ENCODE results near the gene BTBD9.

Gene BTBD9

GRCh38 chr6:38420207-38420606, 219.5 kb downstream of the BTBD9 start:
- peaks cover 4% of the 10 kb centered on the region for H3K36me3 Mint-ChIP-seq
- no peak overlapping the region for H3K27ac Mint-ChIP-seq
- H3K27me3 Mint-ChIP-seq: no peaks in the 10 kb centered on the region
- H3K4me3 Mint-ChIP-seq: no peak overlapping the region
- H3K9me3 Mint-ChIP-seq (ENCODE audit: low read depth): no peaks in the 10 kb centered on the region
- no peaks in the 10 kb centered on the region for H3K4me1 Mint-ChIP-seq (ENCODE audit: low read depth)

DNA sequence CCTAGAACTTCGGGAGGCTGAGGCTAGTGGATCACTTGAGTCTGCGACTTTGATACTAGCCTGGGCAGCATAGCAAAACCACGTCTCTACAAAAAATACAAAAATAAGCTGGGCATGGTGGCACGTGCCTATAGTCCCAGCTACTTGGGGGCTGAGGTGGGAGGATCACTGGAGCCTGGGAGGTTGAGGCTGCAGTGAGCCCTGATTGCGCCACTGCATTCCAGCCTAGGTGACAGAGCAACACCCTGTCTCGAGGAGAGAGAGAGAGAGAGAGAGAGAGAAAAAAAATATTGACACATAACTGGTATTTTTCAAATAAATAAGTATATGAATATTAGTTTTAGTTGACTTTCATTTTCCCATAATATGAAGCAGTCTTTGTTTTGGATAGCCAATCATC, 222.2 kb downstream of the BTBD9 start:
- no peak overlapping the region for H3K4me3 Mint-ChIP-seq
- H3K9me3 Mint-ChIP-seq (ENCODE audit: low read depth): no peaks in the 10 kb centered on the region
- no peaks in the 10 kb centered on the region for H3K27me3 Mint-ChIP-seq

DNA sequence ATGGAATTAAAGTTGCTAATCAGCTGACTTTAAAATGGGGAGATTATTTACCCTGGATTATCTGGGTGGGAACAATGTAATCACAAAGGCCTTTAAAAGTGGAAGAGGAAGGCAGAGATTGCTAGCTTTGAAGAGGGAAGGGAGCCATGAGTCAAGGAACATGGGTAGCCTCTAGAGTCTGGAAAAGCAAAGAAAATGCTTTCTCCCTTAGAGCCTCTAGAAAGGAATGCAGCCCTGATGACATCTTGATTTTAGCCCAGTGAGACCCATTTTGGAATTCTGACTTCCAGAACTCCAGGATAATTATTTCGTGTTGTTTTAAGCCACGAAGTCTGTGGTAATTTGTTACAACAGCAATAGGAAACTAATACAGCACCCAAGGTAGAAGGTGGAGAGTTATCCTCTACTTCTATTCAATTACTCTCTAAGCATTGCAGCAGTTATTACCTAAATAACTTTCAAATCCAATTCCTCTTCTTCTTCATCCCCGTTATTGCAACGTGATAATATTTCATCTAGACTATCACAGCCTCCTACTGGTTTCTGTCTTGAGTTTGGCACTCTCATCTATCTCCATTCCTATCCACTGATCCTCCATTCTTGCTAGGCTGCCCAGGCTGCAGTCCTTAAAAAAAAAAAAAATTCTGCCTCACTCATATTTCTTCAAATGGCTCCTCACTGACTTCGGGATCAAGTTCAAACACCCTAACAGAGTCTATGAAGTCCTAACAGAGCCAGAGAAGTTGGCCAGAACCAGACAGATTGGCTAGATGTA, 224.3 kb downstream of the BTBD9 start:
- H3K36me3 Mint-ChIP-seq: peaks cover 8% of the 10 kb centered on the region
- H3K27ac Mint-ChIP-seq: no peak overlapping the region
- no peaks in the 10 kb centered on the region for H3K27me3 Mint-ChIP-seq
- no peaks in the 10 kb centered on the region for H3K4me1 Mint-ChIP-seq (ENCODE audit: low read depth)
- no peak overlapping the region for H3K4me3 Mint-ChIP-seq
- H3K9me3 Mint-ChIP-seq (ENCODE audit: low read depth): no peaks in the 10 kb centered on the region

More for the DNA sequence above, 222.2 kb downstream of the BTBD9 start:
- Mint-ChIP-seq H3K36me3 (peaks cover 8% of the 10 kb centered on the region), H3K27ac (no peak overlapping the region), H3K4me1 (ENCODE audit: low read depth) (no peaks in the 10 kb centered on the region)

DNA sequence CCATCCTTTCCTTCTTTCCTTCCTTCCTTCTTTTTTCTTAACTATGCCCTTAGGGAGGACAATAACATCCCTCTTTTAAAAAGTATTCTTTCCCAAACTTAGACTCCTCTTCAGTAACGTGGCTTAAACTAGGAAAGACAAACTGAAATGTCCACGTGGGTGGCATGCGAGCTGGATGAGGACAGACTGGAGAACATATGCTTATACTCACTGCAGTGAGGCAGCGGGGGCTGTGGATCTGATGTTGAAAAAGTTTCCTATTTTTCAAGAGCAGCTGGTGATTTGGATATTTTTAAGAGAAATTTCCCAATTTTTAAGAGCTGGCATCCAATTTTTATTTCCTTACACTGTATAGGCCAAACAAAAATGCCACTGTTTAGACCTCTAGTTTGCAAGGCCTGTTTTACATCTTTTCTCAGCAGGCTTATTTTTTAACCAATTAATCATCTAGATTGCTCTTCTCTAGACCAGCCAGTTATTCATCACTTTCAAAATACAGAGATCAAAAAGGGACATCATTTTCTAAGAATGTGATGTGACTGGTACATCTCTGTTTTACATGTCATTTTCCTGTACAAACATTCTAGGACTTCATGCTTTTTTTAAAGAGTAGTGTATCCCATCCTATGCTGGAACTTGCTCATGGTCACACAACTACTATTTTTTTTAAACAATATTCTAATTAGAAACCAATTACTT, 226.5 kb downstream of the BTBD9 start:
- Mint-ChIP-seq H3K4me1 (ENCODE audit: low read depth) (no peaks in the 10 kb centered on the region), H3K9me3 (ENCODE audit: low read depth) (no peaks in the 10 kb centered on the region), H3K27me3 (no peaks in the 10 kb centered on the region), H3K27ac (no peak overlapping the region), H3K4me3 (no peak overlapping the region), H3K36me3 (peaks cover 8% of the 10 kb centered on the region)

DNA sequence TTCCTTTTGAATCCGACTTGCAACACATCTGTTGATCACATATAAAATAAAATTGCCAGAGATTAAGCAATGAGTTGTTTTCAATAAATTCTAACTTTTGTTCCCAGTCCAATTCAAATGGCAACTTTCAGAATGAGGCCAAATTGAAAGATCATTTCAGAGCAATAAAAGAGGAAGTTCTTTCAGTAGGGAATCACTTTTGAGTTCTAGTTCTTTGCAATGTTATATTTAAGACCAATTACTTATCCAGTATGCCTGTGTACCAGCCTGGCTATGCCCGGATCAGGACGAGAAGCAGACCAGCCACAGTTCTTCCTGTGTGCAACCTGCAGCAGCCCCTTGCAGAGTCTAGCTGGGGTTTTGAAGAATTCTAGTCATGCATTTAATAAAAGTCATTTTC, 232.5 kb downstream of the BTBD9 start:
- H3K4me3 Mint-ChIP-seq: no peak overlapping the region
- H3K27ac Mint-ChIP-seq: no peak overlapping the region
- H3K4me1 Mint-ChIP-seq (ENCODE audit: low read depth): peaks cover 8% of the 10 kb centered on the region
- no peaks in the 10 kb centered on the region for H3K9me3 Mint-ChIP-seq (ENCODE audit: low read depth)
- H3K27me3 Mint-ChIP-seq: no peaks in the 10 kb centered on the region
- H3K36me3 Mint-ChIP-seq: peaks cover 9% of the 10 kb centered on the region

DNA sequence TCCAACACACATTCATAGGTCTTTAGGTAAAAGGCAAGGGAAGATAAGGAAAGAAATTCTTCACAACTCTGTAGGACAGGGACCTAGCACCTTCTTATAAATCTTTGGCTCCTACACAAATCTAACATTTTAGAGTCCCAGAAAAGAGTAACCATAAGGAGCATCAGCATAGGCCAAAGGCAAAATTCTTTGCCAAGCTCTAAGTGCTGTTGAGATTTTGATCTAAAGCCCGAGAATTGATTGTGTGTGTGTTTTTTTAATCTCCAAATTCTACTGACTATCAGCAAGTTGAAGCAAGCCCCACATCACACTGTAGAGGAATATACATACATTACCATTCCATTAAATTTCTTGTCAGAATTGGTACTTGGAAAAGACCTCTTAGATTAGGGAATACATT, 233.6 kb downstream of the BTBD9 start:
- no peaks in the 10 kb centered on the region for H3K27me3 Mint-ChIP-seq
- H3K9me3 Mint-ChIP-seq (ENCODE audit: low read depth): no peaks in the 10 kb centered on the region
- H3K4me1 Mint-ChIP-seq (ENCODE audit: low read depth): peaks cover 8% of the 10 kb centered on the region
- peaks cover 9% of the 10 kb centered on the region for H3K36me3 Mint-ChIP-seq
- H3K27ac Mint-ChIP-seq: no peak overlapping the region
- no peak overlapping the region for H3K4me3 Mint-ChIP-seq

DNA sequence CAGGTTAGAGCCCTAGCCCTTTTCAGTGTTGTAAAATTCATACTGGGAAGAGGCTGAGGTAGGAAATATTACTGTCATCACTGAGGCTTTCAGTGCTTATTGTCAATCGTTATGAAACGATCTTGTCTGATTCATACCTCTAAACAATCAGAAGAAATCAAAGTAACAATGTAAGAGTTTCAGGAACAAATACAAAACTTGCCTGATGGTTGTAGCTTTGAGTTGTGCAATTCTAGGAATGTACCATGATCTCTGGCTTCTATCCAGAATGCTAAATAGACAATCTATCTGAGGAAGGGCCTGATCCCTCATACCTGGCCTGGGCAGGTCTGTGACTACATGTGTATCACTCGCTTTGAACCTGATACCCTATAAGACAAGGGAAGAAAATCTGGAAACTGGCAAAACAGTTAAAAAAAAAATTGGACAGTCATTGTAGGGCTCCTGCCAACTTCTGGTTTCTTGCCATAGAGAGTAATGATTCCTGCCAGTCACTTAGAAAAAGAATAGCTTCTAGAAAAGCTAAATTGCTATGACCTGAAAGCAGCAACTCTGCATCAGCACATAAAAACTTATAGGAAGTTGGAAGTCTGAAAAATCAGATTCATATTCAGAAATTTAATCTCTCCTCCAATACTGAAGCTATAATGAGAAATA, 234.7 kb downstream of the BTBD9 start:
- Mint-ChIP-seq H3K9me3 (ENCODE audit: low read depth) (no peaks in the 10 kb centered on the region), H3K27me3 (no peaks in the 10 kb centered on the region), H3K36me3 (peaks cover 9% of the 10 kb centered on the region), H3K4me1 (ENCODE audit: low read depth) (peaks cover 8% of the 10 kb centered on the region), H3K4me3 (no peak overlapping the region), H3K27ac (no peak overlapping the region)

GRCh38 chr6:38404355-38404754, 235.4 kb downstream of the BTBD9 start:
- Mint-ChIP-seq H3K27ac (no peak overlapping the region), H3K4me3 (no peak overlapping the region), H3K27me3 (no peaks in the 10 kb centered on the region), H3K4me1 (ENCODE audit: low read depth) (peaks cover 8% of the 10 kb centered on the region), H3K36me3 (peaks cover 9% of the 10 kb centered on the region), H3K9me3 (ENCODE audit: low read depth) (no peaks in the 10 kb centered on the region)

DNA sequence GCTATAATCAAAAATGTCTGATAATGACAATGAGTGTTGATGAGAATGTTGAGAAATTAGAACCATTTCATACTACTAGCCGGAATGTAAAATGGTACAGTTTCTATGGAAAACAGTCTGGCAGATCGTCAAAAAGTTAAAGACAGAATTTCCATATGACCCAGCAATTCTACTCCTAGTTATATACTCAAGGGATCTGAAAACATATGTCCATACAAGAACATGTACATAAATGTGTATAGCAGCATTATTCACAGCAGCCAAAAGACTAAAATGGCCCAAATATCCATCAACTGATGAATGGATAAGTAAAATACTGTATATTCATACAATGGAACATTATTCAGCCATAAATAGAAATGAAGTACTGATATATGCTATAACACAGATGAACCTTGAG, 236.2 kb downstream of the BTBD9 start:
- H3K36me3 Mint-ChIP-seq: peaks cover 9% of the 10 kb centered on the region
- H3K27ac Mint-ChIP-seq: no peak overlapping the region
- no peaks in the 10 kb centered on the region for H3K27me3 Mint-ChIP-seq
- H3K9me3 Mint-ChIP-seq (ENCODE audit: low read depth): no peaks in the 10 kb centered on the region
- peaks cover 8% of the 10 kb centered on the region for H3K4me1 Mint-ChIP-seq (ENCODE audit: low read depth)
- H3K4me3 Mint-ChIP-seq: no peak overlapping the region

- peaks cover 19% of the 10 kb centered on the region for H3K36me3 Mint-ChIP-seq
- H3K9me3 Mint-ChIP-seq (ENCODE audit: low read depth): no peaks in the 10 kb centered on the region
- H3K4me3 Mint-ChIP-seq: no peak overlapping the region
- no peaks in the 10 kb centered on the region for H3K27me3 Mint-ChIP-seq
- H3K4me1 Mint-ChIP-seq (ENCODE audit: low read depth): peaks cover 8% of the 10 kb centered on the region
- no peak overlapping the region for H3K27ac Mint-ChIP-seq
These were observed 239.0 kb downstream of the BTBD9 start for GRCh38 chr6:38400764-38401163.

DNA sequence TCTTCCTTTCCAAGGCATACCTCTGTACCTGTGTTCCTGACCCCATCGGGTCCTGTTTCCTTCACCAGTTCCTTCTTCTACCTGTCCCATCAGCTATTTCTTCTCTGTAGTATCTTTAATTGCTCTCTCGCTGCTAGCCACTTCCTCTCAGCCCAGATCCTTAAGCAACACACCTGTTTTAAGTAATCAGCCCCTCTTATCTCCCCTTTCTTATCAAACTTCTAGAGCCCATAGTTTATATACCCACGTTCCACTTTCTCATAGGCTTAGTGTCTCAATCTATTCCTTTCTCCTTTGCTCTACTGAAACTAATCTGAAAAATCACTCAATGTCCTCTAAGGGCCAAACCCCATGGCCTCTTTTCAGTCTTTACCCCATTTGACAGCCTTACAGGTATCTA, 239.6 kb downstream of the BTBD9 start:
- H3K27me3 Mint-ChIP-seq: no peaks in the 10 kb centered on the region
- no peaks in the 10 kb centered on the region for H3K9me3 Mint-ChIP-seq (ENCODE audit: low read depth)
- no peak overlapping the region for H3K4me3 Mint-ChIP-seq
- peaks cover 19% of the 10 kb centered on the region for H3K36me3 Mint-ChIP-seq
- H3K27ac Mint-ChIP-seq: no peak overlapping the region
- peaks cover 8% of the 10 kb centered on the region for H3K4me1 Mint-ChIP-seq (ENCODE audit: low read depth)

DNA sequence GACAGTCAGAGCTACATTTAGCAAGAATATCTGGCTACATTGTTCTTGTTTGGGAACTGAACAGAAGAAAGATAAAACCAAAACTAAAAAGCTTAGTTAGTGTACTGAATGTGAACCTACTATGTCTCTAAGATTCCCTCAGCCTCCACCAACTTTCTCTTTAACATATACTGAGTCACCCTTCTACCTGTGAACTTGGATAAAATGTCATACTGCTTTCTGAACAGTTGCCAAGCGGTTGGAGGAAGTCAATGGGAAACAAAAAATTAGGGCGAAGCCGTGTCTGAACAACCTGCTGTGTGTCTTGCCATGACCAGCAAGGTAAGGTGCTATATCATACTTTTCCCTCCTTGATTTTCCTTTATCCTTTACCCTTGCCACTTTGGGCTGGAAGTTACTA, 243.5 kb downstream of the BTBD9 start:
- Mint-ChIP-seq H3K27me3 (no peaks in the 10 kb centered on the region), H3K4me1 (ENCODE audit: low read depth) (no peaks in the 10 kb centered on the region), H3K4me3 (no peak overlapping the region), H3K9me3 (ENCODE audit: low read depth) (no peaks in the 10 kb centered on the region), H3K36me3 (peaks cover 19% of the 10 kb centered on the region), H3K27ac (no peak overlapping the region)

DNA sequence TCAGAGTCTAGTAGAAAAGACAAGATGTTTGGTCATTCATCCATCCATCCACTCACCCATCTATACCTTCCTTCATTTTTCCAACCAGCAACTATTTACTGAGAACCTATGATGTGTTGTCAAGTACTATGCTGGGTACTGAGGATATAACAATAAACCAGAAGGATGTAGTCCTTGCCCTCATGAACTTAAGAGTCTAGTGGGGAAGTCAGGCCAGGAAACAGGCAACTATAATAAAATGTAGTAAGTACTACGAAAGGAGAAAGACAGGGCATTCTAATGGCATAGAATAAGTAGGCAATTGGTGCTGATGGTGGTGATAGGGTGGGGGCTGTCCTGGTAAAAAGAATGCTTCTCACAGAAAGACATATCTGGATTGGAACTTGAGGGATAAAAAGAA, 245.7 kb downstream of the BTBD9 start:
- H3K9me3 Mint-ChIP-seq (ENCODE audit: low read depth): no peaks in the 10 kb centered on the region
- peaks cover 26% of the 10 kb centered on the region for H3K36me3 Mint-ChIP-seq
- no peaks in the 10 kb centered on the region for H3K27me3 Mint-ChIP-seq
- no peak overlapping the region for H3K4me3 Mint-ChIP-seq
- H3K27ac Mint-ChIP-seq: no peak overlapping the region
- H3K4me1 Mint-ChIP-seq (ENCODE audit: low read depth): peaks cover 2% of the 10 kb centered on the region

- Mint-ChIP-seq H3K9me3 (ENCODE audit: low read depth) (no peaks in the 10 kb centered on the region), H3K4me1 (ENCODE audit: low read depth) (peaks cover 4% of the 10 kb centered on the region), H3K4me3 (no peak overlapping the region), H3K27me3 (no peaks in the 10 kb centered on the region), H3K27ac (no peak overlapping the region), H3K36me3 (peaks cover 15% of the 10 kb centered on the region)
These were observed 247.8 kb downstream of the BTBD9 start for GRCh38 chr6:38391626-38392579.

Measured in activated naive CD8-positive, alpha-beta T cell (primary cell).